Activated CD8-positive, alpha-beta memory T cell treated with anti-CD3 and anti-CD28 coated beads for 4 hours (primary cell): ENCODE data around the gene VWA8.
"Not testable (repeated sequence)": the region's sequence is repeated elsewhere in the genome, so short reads cannot be mapped to it uniquely, and the experiment has no call there.

Source experiments
- DNase-seq, 2 donors: peaks; one replicate each; pipeline ENCODE4 v3.0.0-alpha.2; 2020; ENCODE audit warnings: low read depth in 2 of 2

Gene VWA8

DNA sequence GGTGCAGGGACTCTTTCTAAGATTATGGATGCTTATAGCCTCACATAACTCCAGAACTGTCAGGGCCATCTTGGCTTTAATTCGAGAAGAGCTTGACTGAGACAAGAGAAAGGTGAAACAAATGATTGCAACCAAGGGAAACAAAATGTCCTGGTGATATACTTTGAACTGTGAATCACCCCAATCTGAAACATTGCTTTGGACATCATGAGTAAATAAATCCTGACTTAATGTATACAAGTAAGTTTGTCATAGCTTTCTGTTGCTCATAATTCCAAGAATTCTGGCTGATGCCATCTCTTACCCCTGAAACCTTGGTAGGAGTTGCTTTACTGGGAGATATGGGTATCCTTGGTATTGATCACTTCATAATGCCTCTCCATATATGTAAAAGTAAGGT, 5.8 kb upstream of the VWA8 start:
- DNase-seq: no peak

GRCh38 chr13:41962994-41963393, 2.1 kb upstream of the VWA8 start:
- no peak for DNase-seq

DNA sequence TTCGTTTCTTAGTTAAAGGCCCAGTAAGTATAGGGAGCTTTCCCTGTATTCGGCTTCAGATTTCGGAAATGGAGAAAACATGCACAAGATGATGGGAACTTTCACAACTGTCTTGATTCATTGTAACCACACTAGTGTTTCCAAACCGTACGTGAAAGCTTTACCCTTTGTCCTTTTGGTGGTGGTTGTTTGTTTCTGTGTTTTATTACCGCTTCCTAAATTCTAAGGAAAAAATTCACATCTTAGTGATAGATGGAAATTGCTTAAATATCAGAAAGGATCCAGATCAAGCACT, 504 bp upstream of the VWA8 start:
- no peak for DNase-seq

DNA sequence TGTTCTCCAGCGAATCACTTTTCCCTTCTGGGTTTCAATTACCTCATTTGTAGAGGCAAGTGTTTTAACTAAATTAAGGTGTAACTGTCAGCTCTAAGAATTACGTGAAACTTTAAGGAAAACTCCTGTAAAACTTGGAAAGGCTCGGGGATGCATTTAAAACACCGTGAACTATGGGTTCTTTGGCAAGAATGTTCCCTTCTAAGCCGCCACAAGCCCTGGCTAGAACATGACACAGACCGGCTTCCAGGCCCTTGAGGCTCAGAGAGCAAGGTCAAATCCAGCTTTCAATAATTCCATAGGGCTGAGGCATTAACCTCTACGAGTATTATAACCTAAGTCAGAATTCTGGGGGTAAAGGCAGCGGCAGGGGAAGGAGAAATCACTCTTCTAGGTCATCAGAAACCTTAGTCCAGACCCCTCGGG, 685 bp downstream of the VWA8 start:
- no peak for DNase-seq

GRCh38 chr13:41956272-41956671, 4.6 kb downstream of the VWA8 start:
- DNase-seq: no peak

GRCh38 chr13:41955605-41956004, 5.3 kb downstream of the VWA8 start:
- no peak for DNase-seq

DNA sequence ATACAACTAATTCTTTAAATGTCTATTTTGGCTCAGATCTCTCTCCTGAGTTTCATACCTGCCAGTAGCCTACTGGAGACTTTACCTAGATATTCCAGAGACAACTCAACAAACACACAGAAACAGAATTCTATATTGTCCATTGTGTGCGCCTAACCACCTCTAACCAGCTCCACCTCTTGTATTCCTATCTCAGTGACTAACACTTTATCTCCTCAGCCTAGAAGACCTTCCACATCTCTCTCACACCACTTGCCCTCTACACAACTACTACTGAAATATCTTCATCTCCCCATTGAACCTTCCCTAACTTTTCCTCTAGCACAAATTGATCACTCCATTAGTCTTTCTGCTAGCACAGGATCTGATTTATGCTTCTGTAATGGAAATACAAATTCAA, 6.7 kb downstream of the VWA8 start:
- DNase-seq: no peak

- no peak for DNase-seq
These were observed 8.2 kb downstream of the VWA8 start for GRCh38 chr13:41952749-41953148.

DNA sequence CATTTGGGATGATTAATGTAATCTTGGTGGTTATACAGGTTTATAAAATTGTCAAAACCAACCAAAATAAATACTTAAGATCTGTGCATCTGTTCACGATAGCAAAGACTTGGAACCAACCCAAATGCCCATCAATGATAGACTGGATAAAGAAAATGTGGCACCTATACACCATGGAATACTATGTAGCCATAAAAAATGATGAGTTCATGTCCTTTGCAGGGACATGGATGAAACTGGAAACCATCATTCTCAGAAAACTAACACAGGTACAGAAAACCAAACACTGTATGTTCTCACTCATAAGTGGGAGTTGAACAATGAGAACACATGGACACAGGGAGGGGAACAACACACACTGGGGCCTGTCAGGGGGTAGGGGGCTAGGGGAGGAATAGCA, 11.8 kb downstream of the VWA8 start:
- DNase-seq: not testable (repeated sequence)

- no peak for DNase-seq
These were observed 15.0 kb downstream of the VWA8 start for GRCh38 chr13:41945926-41946325.

GRCh38 chr13:41944635-41945397, 16.1 kb downstream of the VWA8 start:
- DNase-seq: no peak

- no peak for DNase-seq
These were observed 16.7 kb downstream of the VWA8 start for GRCh38 chr13:41944229-41944628.

DNA sequence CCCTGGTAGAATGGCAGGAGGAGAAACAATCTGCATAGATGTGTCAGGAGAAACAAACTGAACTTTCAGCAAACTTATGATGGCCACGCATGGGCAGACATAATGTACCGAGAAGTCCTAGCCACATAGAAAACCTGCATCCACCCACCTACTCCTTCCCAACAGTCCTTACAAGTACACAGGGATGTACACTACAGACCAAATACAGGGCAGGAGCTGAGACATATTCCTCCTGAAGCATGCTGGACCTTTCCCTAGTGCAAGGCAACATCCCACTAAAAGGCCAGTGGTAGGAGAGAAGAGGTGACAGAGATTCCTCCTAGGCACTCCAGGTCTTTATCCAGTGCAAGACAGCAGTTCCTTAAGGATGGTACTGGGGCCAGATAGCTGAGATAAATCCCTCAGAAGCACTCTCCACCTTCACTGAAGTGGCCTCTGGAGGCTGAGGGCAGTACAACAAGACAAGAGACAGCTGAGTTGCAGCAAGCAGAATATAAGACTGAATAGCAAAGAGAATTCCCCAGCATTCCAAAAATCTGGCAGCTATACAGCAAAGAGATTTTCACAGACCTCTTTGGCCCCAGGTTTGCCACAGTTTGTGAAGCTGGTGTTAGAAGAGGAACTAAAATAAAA, 18.3 kb downstream of the VWA8 start:
- DNase-seq: no peak

- DNase-seq: no peak
These were observed 19.7 kb downstream of the VWA8 start for GRCh38 chr13:41941174-41941573.

- no peak for DNase-seq
These were observed 21.5 kb downstream of the VWA8 start for GRCh38 chr13:41939398-41939797.

GRCh38 chr13:41938918-41939317, 22.0 kb downstream of the VWA8 start:
- no peak for DNase-seq

- DNase-seq: no peak
These were observed 23.5 kb downstream of the VWA8 start for GRCh38 chr13:41937388-41937787.

DNA sequence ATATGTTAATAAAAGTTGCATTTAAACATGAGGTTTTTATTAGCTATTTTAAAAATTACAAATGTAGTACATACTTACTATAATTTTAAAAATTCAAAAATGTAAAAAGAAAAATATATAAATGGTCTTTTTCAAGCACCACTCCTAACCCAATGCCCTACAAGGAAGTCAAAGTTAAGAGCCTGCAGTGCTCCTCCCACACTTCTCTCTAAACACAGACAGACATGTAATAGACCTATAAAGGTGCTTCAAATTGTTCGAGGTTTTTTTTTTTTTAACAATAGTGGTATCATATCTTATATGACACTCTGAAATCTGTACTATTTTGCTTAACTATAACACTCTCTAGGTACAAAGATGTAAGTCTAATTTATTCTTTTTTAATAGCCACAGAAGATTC, 25.4 kb downstream of the VWA8 start:
- DNase-seq: no peak

- no peak for DNase-seq
These were observed 25.9 kb downstream of the VWA8 start for GRCh38 chr13:41934994-41935393.

- DNase-seq: no peak
These were observed 26.8 kb downstream of the VWA8 start for GRCh38 chr13:41934120-41934519.

DNA sequence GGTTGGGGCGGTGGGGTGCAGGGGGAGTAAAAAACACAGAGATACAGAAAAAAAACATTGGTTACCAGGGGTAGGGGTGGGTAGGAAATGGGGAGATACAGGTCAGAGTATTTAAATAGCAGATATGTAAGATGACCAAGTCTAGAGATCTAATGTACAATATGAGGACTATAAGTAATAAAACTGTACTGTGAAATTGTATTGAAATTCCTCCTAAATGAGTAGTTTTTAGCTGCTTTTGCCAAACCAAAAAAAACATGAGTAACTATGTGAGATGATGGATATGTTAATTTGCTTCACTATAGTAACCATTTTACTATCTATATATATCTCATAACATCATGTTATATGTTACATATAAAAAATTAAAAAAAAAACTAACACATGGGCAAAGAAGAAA, 29.6 kb downstream of the VWA8 start:
- DNase-seq: no peak

- no peak for DNase-seq
These were observed 30.8 kb downstream of the VWA8 start for GRCh38 chr13:41930154-41930553.

GRCh38 chr13:41928323-41928722, 32.6 kb downstream of the VWA8 start:
- DNase-seq: no peak

GRCh38 chr13:41925014-41925413, 35.9 kb downstream of the VWA8 start:
- no peak for DNase-seq
